CD4-positive, alpha-beta T cell treated with Interleukin-6 at 100 ng/mL for 8 hours (primary cell): ENCODE data around the gene WNK4.
"Not testable (repeated sequence)": the region's sequence is repeated elsewhere in the genome, so short reads cannot be mapped to it uniquely, and the experiment has no call there.

Source experiments
- DNase-seq: peaks from one replicate; pipeline ENCODE4 v3.0.0-alpha.2; 2020; ENCODE audit warnings: mixed read lengths, low spot score

WNK4 gene

GRCh38 chr17:42779936-42780850, at the start of gene WNK4:
WNK4 (plus strand) TSS chr17:42780610; CDS start chr17:42780699, 89 bp downstream.
- no peak for DNase-seq

- DNase-seq, result no peak
These were observed 39.7 kb upstream of the WNK4 start for GRCh38 chr17:42740699-42741098.

DNA sequence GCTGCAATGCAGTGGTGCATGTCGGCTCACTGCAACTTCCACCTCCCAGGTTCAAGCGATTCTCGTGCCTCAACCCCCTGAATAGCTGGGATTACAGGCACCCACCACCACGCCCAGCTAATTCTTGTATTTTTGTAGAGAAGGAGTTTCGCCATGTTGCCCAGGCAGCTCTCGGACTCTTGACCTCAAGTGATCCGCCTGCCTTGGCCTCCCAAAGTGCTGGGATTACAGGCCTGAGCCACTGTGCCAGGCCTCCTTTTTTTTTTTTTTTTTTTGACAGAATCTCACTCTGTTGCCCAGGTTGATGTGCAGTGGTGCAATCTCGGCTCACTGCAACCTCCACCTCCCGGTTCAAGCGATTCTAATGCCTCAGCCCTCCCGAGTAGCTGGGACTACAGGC, 37.5 kb upstream of the WNK4 start:
- DNase-seq, result not testable (repeated sequence)

GRCh38 chr17:42743595-42744282, 36.7 kb upstream of the WNK4 start:
- DNase-seq, result no peak

DNA sequence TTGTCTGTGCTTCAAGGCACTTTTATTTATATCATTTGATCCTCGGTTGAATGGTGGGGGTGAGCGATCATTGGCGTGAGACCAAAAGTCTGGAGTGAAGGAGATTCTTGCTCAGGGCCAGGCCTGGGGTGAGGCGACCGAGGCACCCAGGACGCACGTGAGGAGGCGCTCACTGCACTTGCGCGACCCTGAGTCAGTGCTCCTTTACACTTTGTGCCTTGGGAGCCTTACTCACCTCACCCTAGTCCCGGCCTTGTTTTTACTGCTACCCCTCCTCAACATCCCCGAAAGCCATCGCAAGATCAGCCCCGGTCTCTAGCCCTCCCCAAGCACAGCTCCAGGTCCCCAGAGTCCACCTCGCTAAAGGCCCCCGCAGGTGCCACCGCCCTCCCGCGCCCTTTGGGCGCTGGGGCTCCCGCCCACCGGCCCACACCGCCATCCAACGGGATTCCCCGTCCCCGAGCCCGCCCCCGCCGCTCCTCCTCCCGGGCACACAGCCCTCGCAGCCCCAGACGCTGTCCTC, 36.1 kb upstream of the WNK4 start:
- DNase-seq, result peak; percentile 51

GRCh38 chr17:42744806-42745617, 35.4 kb upstream of the WNK4 start, which contains the start of gene EZH1:
EZH1 (minus strand) TSS chr17:42745040; CDS start chr17:42728941, 16,099 bp downstream.
- peak; percentile 90 for DNase-seq

- DNase-seq, result no peak
These were observed 32.1 kb upstream of the WNK4 start for GRCh38 chr17:42748202-42748907.

GRCh38 chr17:42748908-42749798, 31.3 kb upstream of the WNK4 start:
- no peak for DNase-seq

DNA sequence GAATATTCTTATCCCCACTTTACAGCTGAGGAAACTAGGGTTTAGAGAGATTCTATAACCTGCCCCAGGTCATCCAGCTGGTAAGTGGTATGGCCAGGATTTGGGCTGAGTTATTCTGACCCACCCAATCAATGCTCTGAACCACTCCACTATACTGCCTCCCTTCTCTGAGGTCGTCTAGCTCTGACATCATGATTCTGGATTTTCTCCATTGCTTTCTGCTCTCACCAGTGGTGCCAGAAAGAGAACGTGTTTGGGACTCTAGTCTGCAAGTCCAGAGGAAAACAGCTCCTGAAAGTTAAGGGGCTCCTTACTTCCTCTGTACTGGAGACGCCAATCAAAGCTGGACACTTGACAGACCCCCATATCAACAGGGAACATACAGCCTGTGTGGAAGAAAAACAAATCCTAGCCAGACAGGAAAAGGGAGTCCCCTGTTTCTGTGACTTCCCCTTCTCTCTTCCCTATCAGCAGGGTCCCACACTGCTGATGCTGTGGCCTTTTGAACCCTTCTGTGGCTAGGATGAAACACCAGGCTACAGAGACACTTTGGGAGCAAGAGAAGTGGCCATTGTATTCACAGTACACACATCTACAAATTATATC, 29.6 kb upstream of the WNK4 start:
- no peak for DNase-seq

DNA sequence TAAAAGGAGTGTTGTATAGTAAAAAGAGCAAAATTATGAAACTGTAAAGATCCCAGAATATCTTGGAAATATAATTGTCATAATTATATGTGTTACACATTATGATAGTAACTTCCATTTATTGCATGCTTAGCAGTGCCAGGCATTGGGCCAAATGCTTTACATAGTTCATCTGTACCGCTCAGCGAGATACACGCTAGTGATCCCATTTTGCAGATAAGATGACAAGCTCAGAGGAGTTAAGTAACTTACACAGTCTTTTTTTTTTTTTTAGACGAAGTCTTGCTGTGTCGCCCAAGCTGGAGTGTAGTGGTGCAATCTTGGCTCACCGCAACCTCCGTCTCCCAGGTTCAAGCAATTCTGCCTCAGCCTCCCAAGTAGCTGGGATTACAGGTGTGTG, 28.8 kb upstream of the WNK4 start:
- no peak for DNase-seq

DNA sequence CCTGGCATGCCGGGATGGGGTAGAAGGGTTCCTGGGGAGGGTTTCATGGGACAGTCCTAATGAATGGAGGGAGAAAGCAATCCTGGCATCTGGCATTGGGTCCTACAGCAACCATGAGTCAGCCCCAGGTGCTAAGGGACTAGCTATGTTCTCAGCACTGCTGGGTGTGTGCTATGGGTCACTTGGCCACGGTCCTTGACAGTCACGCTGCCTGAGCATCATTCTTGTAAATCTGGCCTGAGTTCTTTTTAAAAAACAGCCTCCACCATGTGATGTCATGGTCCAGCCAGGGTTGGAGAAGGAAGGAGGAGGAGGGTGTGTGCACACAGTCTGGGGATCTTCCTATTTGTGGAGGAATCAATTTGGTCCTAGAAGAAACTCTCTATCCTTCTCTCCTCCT, 25.6 kb upstream of the WNK4 start:
- DNase-seq, result no peak

DNA sequence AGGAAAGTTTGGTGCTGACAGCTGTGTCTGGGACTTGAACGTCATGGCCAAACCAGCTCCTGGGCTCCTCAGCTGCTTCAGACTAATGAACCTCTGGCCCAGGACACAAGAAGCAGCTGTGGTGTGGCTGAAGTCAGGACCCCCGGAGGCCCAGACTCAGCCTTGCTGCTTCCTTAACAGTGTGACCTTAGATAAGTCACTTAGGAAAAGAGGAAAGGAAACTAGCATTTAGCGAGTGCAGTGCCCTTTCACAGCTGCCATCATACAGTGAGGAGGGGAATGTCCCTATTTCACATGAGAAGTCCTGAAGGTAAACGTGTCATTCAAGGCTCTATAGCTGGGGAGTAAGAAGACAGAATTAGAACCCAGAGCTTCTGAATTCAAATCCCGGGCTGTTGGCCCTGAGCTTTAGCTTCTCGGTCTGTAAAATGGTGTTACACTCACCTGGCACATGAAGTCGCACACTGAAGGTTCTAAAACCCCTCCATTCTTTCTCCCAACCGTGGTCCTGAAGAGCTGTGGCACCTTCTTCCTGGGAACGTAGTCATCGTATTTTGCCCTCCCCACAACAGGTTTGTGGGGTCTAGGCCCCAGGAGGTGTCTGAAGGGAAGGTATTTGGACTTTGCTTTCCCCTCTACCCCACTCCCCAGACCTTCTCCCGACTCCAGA, 20.3 kb upstream of the WNK4 start:
- no peak for DNase-seq

DNA sequence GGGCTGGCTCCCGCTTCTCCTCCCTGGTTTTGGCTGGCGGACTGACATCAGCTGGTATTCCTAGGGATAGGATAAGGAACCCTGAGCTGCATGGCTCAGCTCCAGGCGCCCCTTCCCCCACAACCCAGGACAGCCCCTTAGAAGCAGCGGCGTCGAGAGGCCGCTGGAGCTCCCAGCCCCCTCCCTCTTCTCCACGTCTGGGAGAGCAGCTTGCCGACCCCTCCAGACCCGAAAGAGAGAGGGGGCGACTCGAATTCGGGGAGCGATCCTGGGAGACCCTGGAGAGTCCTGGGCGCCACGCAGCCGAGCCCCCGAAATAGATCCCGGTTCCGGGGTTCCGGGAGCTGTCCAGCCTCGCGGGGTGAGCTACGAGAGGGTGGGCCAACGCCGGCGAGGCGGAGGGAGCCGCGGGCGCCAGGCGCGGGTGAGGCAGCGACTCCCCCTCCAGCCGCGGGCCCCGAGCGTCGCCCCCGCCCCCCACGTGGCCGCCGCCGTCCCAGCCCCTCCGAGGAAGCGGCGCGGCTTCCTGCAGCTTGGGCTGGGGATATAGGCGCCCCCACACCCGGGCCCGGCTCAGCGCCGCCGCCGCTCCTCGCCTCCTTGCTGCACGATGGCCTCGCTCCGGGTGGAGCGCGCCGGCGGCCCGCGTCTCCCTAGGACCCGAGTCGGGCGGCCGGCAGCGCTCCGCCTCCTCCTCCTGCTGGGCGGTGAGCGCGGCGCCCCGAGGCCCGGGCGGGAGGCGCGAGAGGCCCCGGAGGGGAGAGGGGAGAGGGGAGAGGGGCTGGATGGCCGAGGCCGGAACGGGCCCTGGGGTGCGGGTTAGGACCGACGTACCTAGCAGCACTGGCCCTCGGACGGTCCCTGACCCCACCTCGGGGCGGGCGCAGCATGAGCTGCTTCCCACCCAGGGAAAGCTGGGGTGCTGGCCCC, 19.5 kb upstream of the WNK4 start, which contains the start of gene RAMP2:
Gene RAMP2, plus strand, starts transcription at position 576 of the 930 bp plus-strand sequence. Its CDS starts 35 bp downstream, at position 611.
- DNase-seq, result no peak

- DNase-seq, result no peak
These were observed 18.8 kb upstream of the WNK4 start for GRCh38 chr17:42761638-42762037.

- no peak for DNase-seq
These were observed 14.3 kb upstream of the WNK4 start for GRCh38 chr17:42766124-42766523.

- DNase-seq, result no peak
These were observed 12.9 kb upstream of the WNK4 start for GRCh38 chr17:42767512-42767911.

DNA sequence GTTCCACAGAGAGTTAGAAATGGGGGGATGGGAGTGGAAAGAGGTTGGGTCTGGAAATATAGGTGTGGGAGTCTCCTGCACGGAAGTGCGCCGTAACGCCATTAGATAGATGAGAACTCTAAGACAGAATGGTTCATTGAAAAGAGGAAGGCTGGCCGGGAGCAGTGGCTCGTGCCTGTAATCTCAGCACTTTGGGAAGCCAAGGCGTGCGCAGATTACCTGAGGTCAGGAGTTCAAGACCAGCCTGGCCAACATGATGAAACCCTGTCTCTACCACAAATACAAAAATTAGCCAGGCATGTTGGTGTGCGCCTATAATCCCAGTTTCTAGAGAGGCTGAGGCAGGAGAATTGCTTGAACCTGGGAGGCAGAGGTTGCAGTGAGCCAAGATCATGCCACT, 12.4 kb upstream of the WNK4 start:
- DNase-seq, result not testable (repeated sequence)

DNA sequence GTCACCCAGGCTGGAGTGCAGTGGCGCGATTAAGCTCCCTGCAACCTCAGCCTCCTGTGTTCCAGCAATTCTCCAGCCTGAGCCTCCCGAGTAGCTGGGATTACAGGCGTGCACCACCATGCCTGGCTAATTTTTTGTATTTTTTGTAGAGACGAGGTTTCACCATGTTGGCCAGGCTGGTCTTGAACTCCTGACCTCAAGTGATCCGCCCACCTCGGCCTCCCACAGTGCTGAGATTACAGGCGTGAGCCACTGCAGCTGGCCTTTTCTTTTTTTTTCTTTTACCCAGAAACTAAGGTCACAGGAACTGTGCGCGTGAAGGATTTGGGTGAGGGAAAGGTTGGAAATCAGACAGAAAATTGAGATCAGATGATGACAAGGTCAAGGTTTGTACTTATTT, 10.4 kb upstream of the WNK4 start:
- not testable (repeated sequence) for DNase-seq
